Mucosa of descending colon (tissue), 3 donors: Measurements from ENCODE around the gene PRR22. TPM values are rescaled to one million over a fixed set of nuclear protein-coding genes. Genes with fewer than 3 reads are reported as not detected.

Experiments used
- ATAC-seq: fragments of 200-7000 bp; cut with Tn5 transposase; one replicate; pipeline ENCODE4 v1.9.1; 2020; ENCODE audit warnings: mild to moderate bottlenecking, moderate library complexity
- DNase-seq, 3 donors: peaks; one replicate each; pipeline ENCODE4 v3.0.0-alpha.2; 2020
- H3K36me3 ChIP-seq: fragments of 200-600 bp; one replicate; pipeline ENCODE4 v1.8.0; 2021; ENCODE audit warnings: low read depth, mild to moderate bottlenecking
- H3K4me1 ChIP-seq: fragments of 200-600 bp; one replicate; pipeline ENCODE4 v1.8.0; 2021; ENCODE audit warnings: low read depth, mild to moderate bottlenecking
- H3K4me3 ChIP-seq: fragments of 200-600 bp; one replicate; pipeline ENCODE4 v1.8.0; 2021; ENCODE audit warnings: mild to moderate bottlenecking
- H3K9me3 ChIP-seq: fragments of 200-600 bp; one replicate; pipeline ENCODE4 v1.8.0; 2021; ENCODE audit warnings: mild to moderate bottlenecking
- intact Hi-C, 2 donors: fragments of 100-400 bp; cut with DNase I in 1 of 2; cut with micrococcal nuclease in 1 of 2; formaldehyde crosslinking; loops; one replicate each; pipeline versions ENCODE4 v1.11.0 to v1.11.1; 2022; cut with DNase I, micrococcal nuclease
- long read RNA-seq, 2 donors: library from polyadenylated mRNA; unstranded; transcript quantifications; one replicate each; pipeline ENCODE4 v2.0.0, GENCODE V29; 2019 to 2021
- total RNA-seq, 3 donors: library from RNA; stranded (reverse); fragmentation: NEBNext Ultra II Directional in 2 of 3; extraction: Animal tissue kit (Norgen Biotek cat#: 25700) in 2 of 3; gene quantifications; one replicate each; pipeline versions ENCODE4 v1.2.1 to v1.2.4, GENCODE V29; 2021 to 2023
- TF ChIP-seq, protein P1 (sequence below): fragments of 200-600 bp; IDR thresholded peaks from one replicate; pipeline ENCODE4 v1.8.0; 2022; ENCODE audit warnings: antibody characterized with exemption, mild to moderate bottlenecking
- donor health status: DM: no; HTN: no; CAD: no; lungs with moderate emphysema.
- donor health status: DM: no; HTN: no; CAD: no.
- donor health status: DM: no; HTN: yes; CAD: no.

Gene PRR22
- 1 to 10 TPM; 3.1 to 6.8 (median 4.1) TPM for total RNA-seq
- long read RNA-seq, donor 1 = 0 reads
- long read RNA-seq, donor 2 = 0 reads

DNA sequence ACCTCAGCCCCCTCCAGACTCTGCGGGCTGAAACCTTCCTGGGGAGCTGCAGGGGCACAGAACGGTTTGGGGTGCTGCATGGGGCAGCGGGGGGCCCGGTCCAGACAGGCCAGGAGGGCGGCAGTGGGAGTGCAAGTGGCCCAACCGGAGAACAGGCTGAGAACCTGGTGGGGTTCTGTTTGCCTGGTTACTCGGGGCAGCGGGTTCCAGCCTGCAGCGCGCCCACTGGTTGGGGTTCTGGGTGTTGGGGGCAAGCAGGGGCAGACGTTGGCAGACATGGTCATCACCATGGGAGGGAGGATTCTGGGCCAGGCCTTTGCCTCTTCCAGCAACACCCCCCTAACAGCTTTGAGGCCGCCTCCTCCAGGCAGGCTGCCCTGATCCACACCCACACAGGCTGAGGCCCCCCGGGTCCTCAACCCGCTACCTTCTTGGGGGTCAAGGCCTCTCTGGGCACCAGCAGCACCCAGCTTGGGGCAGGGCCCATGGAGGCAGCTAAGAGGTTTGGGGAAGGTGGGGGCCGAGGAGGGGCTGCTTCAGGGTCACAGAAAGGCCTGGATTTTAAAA, at the start of gene PRR22:
PRR22 (minus strand) TSS at position 166 of the 567 bp plus-strand sequence; CDS start at position 80, 86 bp downstream.
- no peak for ATAC-seq
- no peak for DNase-seq
- H3K4me1 ChIP-seq = no peaks in the 10 kb centered on the region
- no peak within 1 kb of the TSS for H3K4me3 ChIP-seq
- peaks cover 9% of the 10 kb centered on the region for H3K36me3 ChIP-seq
- TF ChIP-seq, protein P1, sequence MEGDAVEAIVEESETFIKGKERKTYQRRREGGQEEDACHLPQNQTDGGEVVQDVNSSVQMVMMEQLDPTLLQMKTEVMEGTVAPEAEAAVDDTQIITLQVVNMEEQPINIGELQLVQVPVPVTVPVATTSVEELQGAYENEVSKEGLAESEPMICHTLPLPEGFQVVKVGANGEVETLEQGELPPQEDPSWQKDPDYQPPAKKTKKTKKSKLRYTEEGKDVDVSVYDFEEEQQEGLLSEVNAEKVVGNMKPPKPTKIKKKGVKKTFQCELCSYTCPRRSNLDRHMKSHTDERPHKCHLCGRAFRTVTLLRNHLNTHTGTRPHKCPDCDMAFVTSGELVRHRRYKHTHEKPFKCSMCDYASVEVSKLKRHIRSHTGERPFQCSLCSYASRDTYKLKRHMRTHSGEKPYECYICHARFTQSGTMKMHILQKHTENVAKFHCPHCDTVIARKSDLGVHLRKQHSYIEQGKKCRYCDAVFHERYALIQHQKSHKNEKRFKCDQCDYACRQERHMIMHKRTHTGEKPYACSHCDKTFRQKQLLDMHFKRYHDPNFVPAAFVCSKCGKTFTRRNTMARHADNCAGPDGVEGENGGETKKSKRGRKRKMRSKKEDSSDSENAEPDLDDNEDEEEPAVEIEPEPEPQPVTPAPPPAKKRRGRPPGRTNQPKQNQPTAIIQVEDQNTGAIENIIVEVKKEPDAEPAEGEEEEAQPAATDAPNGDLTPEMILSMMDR = no peak
- H3K9me3 ChIP-seq = no peaks in the 10 kb centered on the region
- intact Hi-C loops = no loop called here

DNA sequence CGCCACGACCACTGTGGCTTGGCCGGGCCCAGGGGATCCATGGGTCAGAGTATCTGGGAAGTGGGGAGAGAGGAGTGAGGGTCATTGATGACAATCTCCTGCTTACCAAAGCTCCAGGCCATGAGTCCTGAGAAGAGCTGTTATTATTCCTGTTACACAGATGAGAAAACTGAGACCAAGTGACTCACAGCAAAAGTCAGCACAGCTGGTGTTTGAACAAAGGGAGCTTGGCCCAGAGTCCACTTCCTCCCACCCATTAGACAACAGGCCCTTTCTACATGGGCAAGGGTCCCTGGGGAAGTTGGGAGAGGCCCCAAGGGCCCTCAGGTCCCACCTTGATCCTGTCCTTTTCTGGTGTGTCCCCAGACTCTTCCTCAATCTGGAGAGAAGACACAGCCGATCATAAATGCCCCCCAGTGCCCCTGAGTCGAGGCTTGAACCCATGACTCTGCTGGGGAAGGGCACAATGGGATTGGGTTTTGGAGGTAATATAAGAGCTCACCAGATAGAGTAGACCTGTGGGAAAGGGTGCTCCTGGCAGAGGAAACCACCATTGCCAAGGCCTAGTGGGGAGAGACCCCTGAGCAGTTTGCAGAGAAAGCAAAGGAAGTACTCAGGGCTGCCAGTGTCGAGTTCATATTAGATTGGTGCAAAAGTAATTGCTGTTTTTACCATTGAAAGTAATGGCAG, 48.1 kb upstream of the PRR22 start:
- intact Hi-C loops = no loop called here
- Histone ChIP-seq H3K9me3 (no peaks in the 10 kb centered on the region), H3K36me3 (no peaks in the 10 kb centered on the region), H3K4me1 (peaks cover 10% of the 10 kb centered on the region), H3K4me3 (no peak overlapping the region)
- TF ChIP-seq, protein P1 = no peak
- ATAC-seq (no peak), DNase-seq (no peak)

DNA sequence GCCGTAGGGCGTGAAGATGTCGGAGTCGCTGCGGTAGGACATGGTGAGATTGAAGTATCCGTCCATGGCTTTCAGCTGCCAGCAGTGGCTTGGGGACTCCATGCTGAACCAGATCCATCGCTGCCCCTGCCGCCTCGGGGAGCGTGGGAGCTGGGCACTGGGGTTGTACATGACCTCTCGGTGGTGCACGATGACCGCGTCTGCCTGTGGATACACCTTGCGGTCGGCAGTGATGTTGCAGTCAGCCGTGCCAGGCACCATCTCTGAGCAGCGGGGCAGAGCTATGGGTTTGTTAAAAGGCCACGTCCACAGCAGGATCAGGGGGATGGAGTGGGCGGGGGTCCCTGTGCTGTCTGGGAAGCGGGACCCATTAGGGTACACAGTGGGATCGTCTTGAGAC, 47.5 kb upstream of the PRR22 start:
- Histone ChIP-seq H3K4me1 (peaks cover 12% of the 10 kb centered on the region), H3K4me3 (no peak overlapping the region), H3K9me3 (no peaks in the 10 kb centered on the region), H3K36me3 (no peaks in the 10 kb centered on the region)
- intact Hi-C loops = no loop called here
- ATAC-seq = no peak
- DNase-seq = no peak
- TF ChIP-seq, protein P1 = no peak

DNA sequence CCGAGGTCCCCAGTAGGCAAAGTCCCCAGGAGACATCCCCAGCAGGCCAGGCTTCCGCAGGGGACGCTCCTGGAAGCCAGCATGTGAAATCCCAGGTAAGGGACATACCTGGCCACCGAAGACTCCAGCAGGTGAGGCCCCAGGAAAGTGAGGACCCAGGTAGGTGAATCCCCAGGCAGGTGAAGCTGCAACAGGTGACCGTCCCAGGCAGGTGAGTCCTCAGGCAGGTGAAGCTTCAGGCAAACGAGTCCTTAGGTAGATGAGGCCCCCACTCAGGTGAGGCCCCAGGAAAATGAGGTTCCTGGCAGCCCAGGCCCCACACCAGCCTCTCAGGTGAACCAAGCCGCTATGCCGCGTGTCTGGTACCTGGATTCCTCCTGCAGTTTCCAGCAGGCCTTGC, 46.6 kb upstream of the PRR22 start:
- no peak for ATAC-seq
- intact Hi-C loops = no loop called here
- Histone ChIP-seq H3K9me3 (no peaks in the 10 kb centered on the region), H3K36me3 (no peaks in the 10 kb centered on the region), H3K4me3 (no peak overlapping the region), H3K4me1 (peaks cover 19% of the 10 kb centered on the region)
- DNase-seq = no peak
- TF ChIP-seq, protein P1 = no peak

DNA sequence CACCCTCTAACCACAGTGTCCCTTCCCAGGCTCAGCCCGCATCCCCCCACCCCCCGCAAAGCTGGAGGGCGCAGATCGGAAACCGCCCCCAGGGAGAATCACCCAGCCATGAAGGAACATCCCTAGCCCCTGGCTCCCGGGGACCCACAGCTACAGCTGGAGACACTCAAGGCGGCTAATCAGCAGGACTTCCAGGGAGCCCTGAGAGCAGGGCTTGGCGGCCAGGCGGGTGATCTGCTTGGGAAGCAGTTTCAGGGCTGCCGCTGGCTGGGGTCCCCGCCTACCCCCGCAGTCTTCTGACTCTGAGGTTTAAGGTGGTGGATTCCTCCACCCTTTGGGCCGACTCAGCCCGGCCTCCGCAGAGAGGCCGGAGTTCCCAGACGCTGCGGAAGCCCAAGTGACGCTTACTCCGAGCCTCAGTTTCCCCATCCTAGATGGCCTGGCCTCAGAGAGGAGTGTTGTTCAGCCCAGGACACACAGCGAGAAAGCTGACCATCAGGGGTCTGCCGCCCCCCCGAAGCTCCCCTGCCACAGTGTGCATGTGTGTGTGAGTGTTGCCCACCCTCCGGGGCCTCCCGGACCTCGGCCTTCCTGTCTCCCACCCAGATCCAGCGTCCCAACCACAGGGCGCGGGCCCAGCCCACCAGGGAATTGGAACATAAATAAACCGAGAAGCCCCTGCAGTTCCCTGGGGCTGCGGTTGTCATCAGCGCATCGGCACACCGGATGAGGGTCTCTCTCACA, 45.2 kb upstream of the PRR22 start:
- Histone ChIP-seq H3K4me3 (no peak overlapping the region), H3K4me1 (peaks cover 19% of the 10 kb centered on the region), H3K9me3 (no peaks in the 10 kb centered on the region), H3K36me3 (no peaks in the 10 kb centered on the region)
- TF ChIP-seq, protein P1 = no peak
- ATAC-seq (no peak), DNase-seq (no peak)
- intact Hi-C loops = no loop called here
